Transverse colon (tissue), 4 donors: ENCODE results near the gene STK32C. TPM values are rescaled to one million over a fixed set of nuclear protein-coding genes. Genes with fewer than 3 reads are reported as not detected.

Experiments
- DNase-seq: peaks from one replicate; pipeline ENCODE4 v3.0.0-alpha.2; 2019
- H3K27ac ChIP-seq, 4 donors: fragments of 200-600 bp; sonication (generic); 2 replicates each; pipeline ENCODE4 v1.5.1; 2016 to 2018; ENCODE audit warnings: inconsistent platforms in 4 of 4
- H3K27me3 ChIP-seq: fragments of 200-600 bp; sonication (generic); 2 replicates; pipeline ENCODE4 v1.5.1; 2017; ENCODE audit warnings: inconsistent platforms
- H3K36me3 ChIP-seq, 4 donors: fragments of 200-600 bp; sonication (generic); 2 replicates each; pipeline ENCODE4 v1.5.1; 2017 to 2019; ENCODE audit warnings: inconsistent platforms in 4 of 4
- H3K4me1 ChIP-seq, 4 donors: fragments of 200-600 bp; sonication (generic); 2 replicates each; pipeline ENCODE4 v1.5.1; 2017 to 2020; ENCODE audit warnings: inconsistent platforms in 4 of 4
- H3K4me3 ChIP-seq, 4 donors: fragments of 200-600 bp; sonication (generic); 1 replicate in 1 of 4; 2 replicates in 3 of 4; pipeline versions ENCODE4 v1.5.1 to v1.6.1; 2017 to 2019; ENCODE audit warnings: inconsistent platforms in 4 of 4
- H3K9me3 ChIP-seq, 2 donors: fragments of 200-600 bp; sonication (generic); 2 replicates each; pipeline ENCODE4 v1.5.1; 2017 to 2019; ENCODE audit warnings: inconsistent platforms in 2 of 2
- CTCF ChIP-seq, 5 experiments: fragments of 200-600 bp in 3 of 5; fragments of 450-650 bp in 2 of 5; sonication (generic) in 3 of 5; IDR thresholded peaks; 1 replicate in 2 of 5; 2 replicates in 3 of 5; pipeline ENCODE4 v1.5.1; 2016 to 2017; ENCODE audit warnings: antibody characterized with exemption in 5 of 5, inconsistent platforms in 3 of 5, mild to moderate bottlenecking in 2 of 5, moderate library complexity in 1 of 5
- EP300 ChIP-seq: sonication (generic); formaldehyde crosslinking; IDR thresholded peaks from one replicate; pipeline ENCODE4 v1.6.1; 2017; ENCODE audit warnings: antibody characterized with exemption, low read depth
- POLR2A ChIP-seq: fragments of 450-650 bp; IDR thresholded peaks from one replicate; pipeline ENCODE4 v1.6.1; 2016; ENCODE audit warnings: antibody characterized with exemption, mild to moderate bottlenecking, moderate library complexity
- POLR2AphosphoS5 ChIP-seq, 3 donors: sonication (generic); formaldehyde crosslinking; IDR thresholded peaks; one replicate each; pipeline ENCODE4 v1.6.1; 2016; ENCODE audit warnings: antibody characterized with exemption in 3 of 3
- WGBS, 2 donors: methylation state at CpG; one replicate each; pipeline ENCODE4 v1.1.5; 2018; ENCODE audit warnings: low coverage in 1 of 2; 5-methylcytosine and 5-hydroxymethylcytosine counted together
- in situ Hi-C, 4 donors: fragments of 200-750 bp; cut with MboI; loops; one replicate each; pipeline versions ENCODE4 v1.15.0 to v1.15.1; 2017; ENCODE audit warnings: low sequenced_read_pairs in 3 of 4, low pct_ligation_motif_present in 1 of 4, low pct_unique_long_range_greater_than_20kb in 1 of 4
- intact Hi-C: fragments of 100-400 bp; cut with DNase I; formaldehyde crosslinking; loops from one replicate; pipeline ENCODE4 v1.15.1; 2023; ENCODE audit warnings: low total_unique reads
- total RNA-seq, 4 donors: library from RNA; depleted of rRNA; stranded (reverse); fragments of >200 nt; gene quantifications; one replicate each; pipeline ENCODE4 v1.1.0, GENCODE V29; 2016

The STK32C gene
- total RNA-seq, 4 donors from 2014 or later = 2.2 to 7.8 (median 3.7) TPM; not detected in 1

- H3K27me3 ChIP-seq = peaks cover 66% of the 10 kb centered on the region
- in situ Hi-C loops = no loop called here
- 57 to 71% methylated on average over 2 to 14 of the region's 14 CpGs for WGBS, 2 donors
Observed at GRCh38 chr10:132180736-132181135, 127.0 kb downstream of the STK32C start.

GRCh38 chr10:132179551-132180392 is 128.0 kb downstream of the STK32C start:
- intact Hi-C loops (no loop called here), in situ Hi-C loops (no loop called here)
- Histone ChIP-seq H3K4me3 (no peak overlapping the region), H3K4me1 (no peaks in the 10 kb centered on the region), H3K36me3 (no peaks in the 10 kb centered on the region), H3K9me3 (no peaks in the 10 kb centered on the region), H3K27me3 (peaks cover 63% of the 10 kb centered on the region), H3K27ac (no peak overlapping the region)
- DNase-seq = no peak
- 65% methylated on average over 12 of the region's 16 CpGs; no CpG with 5 or more reads in 1 of the 2 donors for WGBS, 2 donors
- no peak for TF ChIP-seq EP300
- no peak for TF ChIP-seq POLR2A
- TF ChIP-seq POLR2AphosphoS5 (IDR thresholded peaks at IDR 0.05) = no peak
- no peak for TF ChIP-seq CTCF (IDR thresholded peaks at IDR 0.05)

More at GRCh38 chr10:132180736-132181135, 127.0 kb downstream of the STK32C start:
- Histone ChIP-seq H3K4me1 (peaks cover 0 to 5% (median 3%) of the 10 kb centered on the region in 4 donors), H3K9me3 (no peaks in the 10 kb centered on the region), H3K36me3 (no peaks in the 10 kb centered on the region), H3K4me3 (no peak overlapping the region), H3K27ac (no peak overlapping the region)
- DNase-seq = no peak
- intact Hi-C loops = no loop called here
- no peak for TF ChIP-seq POLR2A
- TF ChIP-seq EP300 = no peak

DNA sequence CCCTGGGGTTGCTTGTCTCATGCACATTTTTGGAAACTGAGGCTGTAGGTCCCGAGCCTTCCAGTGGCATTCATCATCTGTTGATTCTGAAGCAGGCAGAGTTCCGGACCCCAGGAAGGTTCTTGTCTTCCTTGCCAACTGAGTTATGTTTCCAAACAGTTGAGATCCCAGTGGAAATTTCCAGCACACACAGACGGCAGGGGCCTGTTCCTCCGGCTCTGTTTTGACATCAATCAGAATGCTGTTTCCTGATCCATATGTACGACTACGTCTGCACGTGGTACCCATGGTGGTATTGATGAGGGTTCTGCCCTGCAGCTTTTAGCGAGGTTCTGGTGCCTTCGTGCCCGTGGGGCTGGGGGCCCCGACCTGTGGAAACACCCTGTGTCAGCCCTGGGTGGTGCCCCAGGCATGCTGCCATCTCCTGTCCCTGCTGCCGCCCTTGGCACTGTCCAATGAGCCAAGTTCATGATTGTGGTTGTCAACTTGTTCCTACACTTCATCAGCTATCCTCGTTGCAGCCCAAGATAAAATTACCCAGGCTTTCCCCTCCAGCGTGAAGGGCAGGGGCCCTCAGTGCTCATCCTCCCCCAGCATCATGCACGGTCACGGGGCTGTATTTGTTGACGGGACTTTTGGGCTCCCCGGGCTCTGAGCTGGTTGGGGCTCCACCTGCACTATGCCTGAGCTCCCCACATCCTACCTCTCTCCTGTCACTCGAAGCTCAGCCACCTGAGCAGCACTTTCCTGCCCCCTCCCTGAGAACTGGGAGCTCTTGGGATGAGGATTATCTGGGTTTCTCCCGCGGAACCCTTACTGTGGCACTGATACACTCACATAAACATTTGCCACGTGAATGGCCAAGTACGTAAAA is 128.8 kb downstream of the STK32C start:
- TF ChIP-seq EP300 (no peak), CTCF (IDR thresholded peaks at IDR 0.05) (no peak), POLR2A (no peak), POLR2AphosphoS5 (IDR thresholded peaks at IDR 0.05) (no peak)
- Histone ChIP-seq H3K4me1 (no peaks in the 10 kb centered on the region), H3K9me3 (no peaks in the 10 kb centered on the region), H3K27me3 (peaks cover 55% of the 10 kb centered on the region), H3K27ac (no peak overlapping the region), H3K4me3 (no peak overlapping the region), H3K36me3 (no peaks in the 10 kb centered on the region)
- no peak for DNase-seq
- 78% methylated on average over 23 of the region's 23 CpGs; no CpG with 5 or more reads in 1 of the 2 donors for WGBS, 2 donors
- in situ Hi-C loops = no loop called here
- intact Hi-C loops = no loop called here

GRCh38 chr10:132178046-132178445 is 129.7 kb downstream of the STK32C start:
- H3K27ac ChIP-seq = no peak overlapping the region
- in situ Hi-C loops = no loop called here
- no peaks in the 10 kb centered on the region for H3K4me1 ChIP-seq
- 72% methylated on average over 6 of the region's 6 CpGs; no CpG with 5 or more reads in 1 of the 2 donors for WGBS, 2 donors
- no peak for DNase-seq
- H3K27me3 ChIP-seq = peaks cover 49% of the 10 kb centered on the region
- intact Hi-C loops = no loop called here
- H3K36me3 ChIP-seq = no peaks in the 10 kb centered on the region
- no peak overlapping the region for H3K4me3 ChIP-seq
- H3K9me3 ChIP-seq = no peaks in the 10 kb centered on the region
- TF ChIP-seq CTCF (IDR thresholded peaks at IDR 0.05) = no peak
- no peak for TF ChIP-seq POLR2A
- no peak for TF ChIP-seq POLR2AphosphoS5 (IDR thresholded peaks at IDR 0.05)
- no peak for TF ChIP-seq EP300
